Gastrocnemius medialis (tissue), 4 donors: ENCODE measurements around the gene GULP1.

ENCODE experiments used
- POLR2A ChIP-seq, 2 donors: fragments of 450-650 bp; IDR thresholded peaks; one replicate each; pipeline ENCODE4 v1.6.1; 2017; ENCODE audit warnings: antibody characterized with exemption in 2 of 2, mild to moderate bottlenecking in 2 of 2, moderate library complexity in 2 of 2
- TF ChIP-seq, protein P1 (sequence below), 5 experiments: fragments of 450-650 bp in 3 of 5; fragments of 200-600 bp in 2 of 5; sonication (generic) in 2 of 5; IDR thresholded peaks in 4 of 5; conservative IDR thresholded peaks in 1 of 5; 1 replicate in 4 of 5; 2 replicates in 1 of 5; pipeline ENCODE4 v1.5.1; 2016 to 2019; ENCODE audit warnings: antibody characterized with exemption in 5 of 5, mild to moderate bottlenecking in 3 of 5, moderate library complexity in 3 of 5

DNA sequence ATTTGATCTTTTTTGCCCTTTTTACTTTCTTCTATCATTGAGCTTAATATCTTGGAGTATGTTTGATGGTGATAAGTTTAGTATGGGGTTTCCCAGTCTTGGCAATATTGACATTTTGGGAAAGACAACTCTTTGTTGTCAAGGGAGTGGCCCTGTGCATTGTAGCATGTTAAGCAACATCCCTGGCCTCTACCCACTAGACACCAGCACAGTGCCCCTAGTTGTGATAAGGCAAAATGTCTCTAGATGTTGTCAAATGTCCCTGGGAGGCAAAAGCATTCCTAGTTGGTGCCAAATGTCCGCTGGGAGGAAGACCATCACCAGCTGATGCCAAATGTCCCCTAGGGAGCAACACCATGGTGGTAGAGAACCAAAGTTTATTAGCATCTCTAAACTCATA, 28.2 kb downstream of the GULP1 start:
- TF ChIP-seq POLR2A (IDR thresholded peaks at IDR 0.05), result no peak
- TF ChIP-seq, protein P1, sequence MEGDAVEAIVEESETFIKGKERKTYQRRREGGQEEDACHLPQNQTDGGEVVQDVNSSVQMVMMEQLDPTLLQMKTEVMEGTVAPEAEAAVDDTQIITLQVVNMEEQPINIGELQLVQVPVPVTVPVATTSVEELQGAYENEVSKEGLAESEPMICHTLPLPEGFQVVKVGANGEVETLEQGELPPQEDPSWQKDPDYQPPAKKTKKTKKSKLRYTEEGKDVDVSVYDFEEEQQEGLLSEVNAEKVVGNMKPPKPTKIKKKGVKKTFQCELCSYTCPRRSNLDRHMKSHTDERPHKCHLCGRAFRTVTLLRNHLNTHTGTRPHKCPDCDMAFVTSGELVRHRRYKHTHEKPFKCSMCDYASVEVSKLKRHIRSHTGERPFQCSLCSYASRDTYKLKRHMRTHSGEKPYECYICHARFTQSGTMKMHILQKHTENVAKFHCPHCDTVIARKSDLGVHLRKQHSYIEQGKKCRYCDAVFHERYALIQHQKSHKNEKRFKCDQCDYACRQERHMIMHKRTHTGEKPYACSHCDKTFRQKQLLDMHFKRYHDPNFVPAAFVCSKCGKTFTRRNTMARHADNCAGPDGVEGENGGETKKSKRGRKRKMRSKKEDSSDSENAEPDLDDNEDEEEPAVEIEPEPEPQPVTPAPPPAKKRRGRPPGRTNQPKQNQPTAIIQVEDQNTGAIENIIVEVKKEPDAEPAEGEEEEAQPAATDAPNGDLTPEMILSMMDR (IDR thresholded peaks at IDR 0.05 in 4 of 5, conservative IDR thresholded peaks at IDR 0.05 in 1 of 5), result no peak
